Left kidney (tissue), 2 donors: ENCODE data around the gene PSEN1. TPM values are rescaled to one million over a fixed set of nuclear protein-coding genes. Genes with fewer than 3 reads are reported as not detected.

ENCODE experiments used
- DNase-seq: peaks from one replicate; pipeline ENCODE4 v3.0.0-alpha.2; 2013
- polyA plus RNA-seq: library from polyadenylated mRNA; unstranded; fragments of 120-200 nt; gene quantifications from one replicate; pipeline ENCODE4 v1.2.1, GENCODE V29; 2013; ENCODE audit not compliant: insufficient read length

The PSEN1 gene
- polyA plus RNA-seq, 1 donor, result 73.9 TPM

GRCh38 chr14:73216030-73216429 is 79.7 kb downstream of the PSEN1 start:
- no peak for DNase-seq

DNA sequence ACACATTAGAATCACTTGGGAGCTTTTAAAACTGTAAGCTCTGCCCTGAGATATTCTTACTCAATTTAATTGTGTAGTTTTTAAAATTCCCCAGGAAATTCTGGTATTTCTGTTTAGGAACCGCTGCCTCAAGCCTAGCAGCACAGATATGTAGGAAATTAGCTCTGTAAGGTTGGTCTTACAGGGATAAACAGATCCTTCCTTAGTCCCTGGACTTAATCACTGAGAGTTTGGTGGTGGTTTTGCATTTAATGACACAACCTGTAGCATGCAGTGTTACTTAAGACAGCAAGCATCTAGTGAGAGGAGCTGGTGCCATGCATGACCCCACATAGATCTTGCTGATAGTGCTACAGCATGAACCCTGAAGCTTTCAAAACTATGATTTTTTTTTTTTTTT is 81.1 kb downstream of the PSEN1 start:
- DNase-seq, result no peak

DNA sequence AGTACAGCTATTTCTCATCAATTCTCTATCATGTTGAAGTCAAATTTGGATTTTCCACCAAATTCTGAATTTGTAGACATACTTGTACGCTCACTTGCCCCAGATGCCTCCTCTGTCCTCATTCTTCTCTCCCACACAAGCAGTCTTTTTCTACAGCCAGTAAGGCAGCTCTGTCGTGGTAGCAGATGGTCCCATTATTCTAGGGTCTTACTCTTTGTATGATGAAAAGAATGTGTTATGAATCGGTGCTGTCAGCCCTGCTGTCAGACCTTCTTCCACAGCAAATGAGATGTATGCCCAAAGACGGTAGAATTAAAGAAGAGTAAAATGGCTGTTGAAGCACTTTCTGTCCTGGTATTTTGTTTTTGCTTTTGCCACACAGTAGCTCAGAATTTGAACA is 83.8 kb downstream of the PSEN1 start:
- no peak for DNase-seq

GRCh38 chr14:73220634-73221033 is 84.3 kb downstream of the PSEN1 start:
- no peak for DNase-seq

- no peak for DNase-seq
Observed at GRCh38 chr14:73221945-73222344, 85.6 kb downstream of the PSEN1 start.

- DNase-seq, result no peak
Observed at GRCh38 chr14:73223049-73223448, 86.7 kb downstream of the PSEN1 start.

GRCh38 chr14:73225496-73225895 is 89.2 kb downstream of the PSEN1 start:
- DNase-seq, result no peak

- DNase-seq, result no peak
Observed at GRCh38 chr14:73227812-73228781, 91.8 kb downstream of the PSEN1 start.

DNA sequence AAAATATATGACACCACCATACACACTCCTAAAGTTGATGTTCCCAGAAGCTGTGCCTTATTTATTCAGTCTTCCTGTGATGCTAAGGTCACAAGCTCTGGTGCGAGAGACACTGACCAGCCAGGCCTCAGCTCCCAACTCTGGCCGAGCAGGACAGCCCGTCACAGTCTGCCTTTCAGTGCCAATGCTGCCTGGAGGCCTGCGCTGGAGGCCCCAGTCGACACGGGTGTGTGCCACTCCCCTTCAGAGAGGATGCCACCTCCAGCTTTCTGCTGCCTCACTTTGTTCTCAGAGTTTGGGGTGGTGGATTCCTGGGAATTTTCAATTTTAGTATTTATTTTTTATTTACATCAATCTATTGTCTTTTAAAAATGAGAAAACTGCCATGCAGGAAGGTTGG is 93.7 kb downstream of the PSEN1 start:
- no peak for DNase-seq

DNA sequence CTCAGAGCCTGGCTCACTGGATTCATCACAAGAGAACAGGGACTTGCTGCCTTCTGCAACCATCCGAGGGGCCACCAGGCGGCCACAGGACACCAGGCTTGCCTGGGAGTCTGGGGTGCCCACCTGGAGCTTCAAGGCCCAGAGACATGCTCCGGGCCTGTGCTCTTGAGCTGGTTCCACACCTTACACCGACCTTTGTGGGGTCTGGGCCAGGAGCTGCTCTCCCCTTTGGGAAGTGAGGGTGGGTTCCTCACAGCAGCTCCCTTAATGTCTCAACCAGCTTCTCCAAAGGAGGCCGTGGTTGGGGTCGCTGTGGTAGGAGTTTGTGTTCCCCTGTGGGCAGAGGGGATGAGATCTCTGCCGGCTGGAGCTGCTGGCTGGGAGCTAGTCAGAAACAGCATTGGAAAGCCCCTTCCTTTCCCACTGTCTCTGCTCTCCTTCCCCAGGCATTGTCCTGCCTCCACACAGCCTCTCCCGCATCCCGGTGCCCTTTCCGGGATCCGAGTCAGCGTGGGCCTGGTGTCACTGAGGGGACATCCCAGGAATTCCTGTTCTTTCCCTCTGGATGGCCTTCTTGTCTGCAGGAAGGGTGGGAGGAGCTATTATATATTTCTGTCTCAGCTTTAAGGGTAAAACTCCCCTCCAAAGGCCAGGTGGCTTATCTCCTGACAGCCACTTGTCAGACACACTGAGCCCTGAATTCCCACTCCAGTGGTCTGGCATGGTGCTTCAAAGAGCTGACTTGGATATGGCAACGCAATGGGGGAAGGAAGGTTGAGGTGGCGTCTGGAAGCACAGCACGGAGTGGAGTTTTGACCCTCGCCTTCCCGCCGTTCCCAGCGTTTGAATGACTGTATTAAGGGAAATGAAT is 95.9 kb downstream of the PSEN1 start:
- DNase-seq, result no peak

DNA sequence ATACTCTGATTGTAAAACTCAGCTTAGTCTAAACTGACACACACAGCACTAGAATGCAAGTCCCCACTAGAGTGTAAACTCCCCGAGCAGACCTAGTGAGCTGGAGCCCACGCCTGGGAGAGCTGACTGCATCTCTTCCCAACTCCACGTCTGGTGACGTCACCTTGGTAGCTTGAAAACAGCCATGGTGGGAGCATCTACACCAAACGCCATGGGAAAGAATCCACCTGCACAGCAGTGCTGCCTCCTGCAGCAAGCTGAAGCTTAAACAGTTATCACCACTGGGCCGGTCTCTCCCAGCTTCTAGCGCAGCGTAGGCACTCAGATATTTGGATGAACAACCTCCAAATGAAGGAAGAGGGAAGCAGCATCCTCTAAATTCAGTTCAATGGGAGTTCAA is 96.7 kb downstream of the PSEN1 start:
- DNase-seq, result no peak

DNA sequence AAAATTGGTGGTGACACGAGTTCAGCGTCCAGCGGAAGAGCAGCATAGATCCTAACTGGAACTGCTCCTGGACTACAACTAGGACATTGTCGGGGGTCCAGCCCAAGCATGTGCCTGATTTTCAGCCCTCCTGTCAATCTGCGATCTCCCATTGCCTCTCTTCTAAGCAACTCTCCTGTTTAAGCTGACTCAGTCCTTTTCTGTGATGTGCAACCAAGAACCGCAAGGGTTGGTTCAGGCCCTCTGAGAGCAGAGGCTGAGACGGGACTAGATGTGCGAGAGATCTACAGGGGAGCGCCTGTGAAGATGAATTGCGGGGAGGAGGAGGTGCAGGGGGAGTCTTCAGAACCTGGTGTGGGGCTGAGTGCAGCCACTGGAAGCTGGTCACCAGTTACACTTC is 97.3 kb downstream of the PSEN1 start:
- no peak for DNase-seq

DNA sequence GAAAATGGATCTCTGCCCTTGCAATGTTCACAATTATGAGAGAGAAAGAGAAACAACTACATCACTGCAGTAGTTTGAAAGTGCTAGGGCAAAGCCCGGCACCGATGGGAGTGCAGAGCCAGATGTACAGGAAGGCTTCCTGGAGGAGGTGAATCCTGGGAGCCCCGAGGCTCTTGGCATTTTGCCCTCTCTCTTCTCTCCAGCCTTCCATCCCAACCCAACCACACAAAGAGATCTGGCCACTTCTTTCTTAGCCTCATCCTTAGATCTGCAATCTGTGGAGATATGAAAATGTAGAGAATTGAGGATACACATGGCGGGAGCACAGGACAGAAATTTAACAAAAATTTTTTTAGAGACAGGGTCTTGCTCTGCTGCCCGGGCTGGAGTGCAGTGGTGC is 97.7 kb downstream of the PSEN1 start:
- DNase-seq, result no peak

- no peak for DNase-seq
Observed at GRCh38 chr14:73234586-73235394, 98.5 kb downstream of the PSEN1 start.

DNA sequence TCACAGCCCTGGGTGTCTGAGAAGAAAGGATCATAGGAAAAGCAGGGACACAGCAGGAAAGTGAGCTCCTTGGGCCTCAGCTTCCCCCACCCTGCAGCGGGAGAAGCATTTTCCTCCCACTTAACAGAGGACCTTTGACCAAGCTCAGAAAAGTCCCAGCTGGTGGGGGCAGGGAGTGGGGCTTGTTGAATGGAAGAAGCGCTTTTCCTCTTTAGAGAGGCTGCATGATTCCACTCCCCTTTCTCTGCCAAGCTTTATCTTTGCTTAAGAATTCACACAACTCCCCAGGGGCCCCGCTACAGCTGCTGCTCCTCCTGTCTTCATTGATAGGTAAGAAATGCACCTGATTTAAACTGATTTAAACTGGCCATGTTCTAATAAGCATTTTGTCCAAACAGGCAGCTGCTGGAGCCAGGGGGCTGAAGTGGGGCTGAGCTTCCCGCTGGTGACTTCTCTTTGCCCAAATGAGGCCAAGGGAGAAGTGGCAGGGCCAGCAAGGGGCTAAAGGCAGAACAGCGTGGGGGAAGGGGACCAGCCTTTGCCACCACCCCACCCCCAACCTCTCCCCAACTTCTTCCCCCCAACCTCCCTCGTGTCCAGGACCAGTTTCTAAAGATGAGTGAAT is 99.3 kb downstream of the PSEN1 start:
- no peak for DNase-seq

DNA sequence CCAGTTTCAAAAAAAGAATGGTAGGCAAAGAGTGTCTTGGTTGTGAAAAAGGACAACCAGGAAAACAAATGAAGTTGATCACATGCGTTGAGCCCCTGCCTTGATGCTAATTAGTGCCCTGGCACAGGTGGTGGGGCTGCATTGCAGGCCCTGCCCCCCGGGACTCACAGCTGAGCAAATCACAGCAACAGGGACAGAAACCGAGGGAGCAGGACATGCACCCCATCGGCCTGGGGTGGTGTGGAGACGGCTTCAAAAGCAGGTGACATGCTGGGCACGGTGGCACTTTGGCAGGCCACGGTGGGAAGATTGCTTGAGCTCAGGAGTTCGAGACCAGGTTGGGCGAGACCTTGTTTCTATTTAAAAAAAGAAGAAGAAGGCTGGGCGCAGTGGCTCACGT is 99.8 kb downstream of the PSEN1 start:
- no peak for DNase-seq

DNA sequence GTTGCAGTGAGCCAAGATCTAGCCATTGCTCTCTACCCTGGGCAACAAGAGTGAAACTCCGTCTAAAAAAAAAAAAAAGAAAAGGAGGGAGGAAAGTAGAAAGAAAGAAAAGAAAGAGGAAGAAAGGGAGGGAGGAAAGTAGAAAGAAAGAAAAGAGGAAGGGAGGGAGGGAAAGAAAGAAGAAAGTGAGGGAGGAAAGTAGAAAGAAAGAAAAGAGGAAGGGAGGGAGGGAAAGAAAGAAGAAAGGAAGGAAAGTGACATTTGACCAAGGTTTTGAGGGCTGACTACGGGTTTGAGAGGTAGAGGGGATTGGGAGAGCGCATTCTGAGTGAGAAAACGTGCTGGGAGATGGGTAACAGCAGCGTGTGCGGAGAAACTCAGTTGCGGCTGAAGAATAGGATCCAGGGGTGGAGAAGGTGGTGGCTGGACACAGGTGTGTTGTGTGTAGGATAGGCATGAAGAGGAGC is 100.5 kb downstream of the PSEN1 start:
- DNase-seq, result no peak

- no peak for DNase-seq
Observed at GRCh38 chr14:73237219-73237785, 101.0 kb downstream of the PSEN1 start, which contains the start of gene PAPLN. TSS of gene PAPLN (plus strand) at chr14:73237506. CDS start at chr14:73239779, 2,273 bp downstream.

- no peak for DNase-seq
Observed at GRCh38 chr14:73237786-73238423, 101.6 kb downstream of the PSEN1 start.

GRCh38 chr14:73238424-73238852 is 102.1 kb downstream of the PSEN1 start:
- DNase-seq, result no peak

DNA sequence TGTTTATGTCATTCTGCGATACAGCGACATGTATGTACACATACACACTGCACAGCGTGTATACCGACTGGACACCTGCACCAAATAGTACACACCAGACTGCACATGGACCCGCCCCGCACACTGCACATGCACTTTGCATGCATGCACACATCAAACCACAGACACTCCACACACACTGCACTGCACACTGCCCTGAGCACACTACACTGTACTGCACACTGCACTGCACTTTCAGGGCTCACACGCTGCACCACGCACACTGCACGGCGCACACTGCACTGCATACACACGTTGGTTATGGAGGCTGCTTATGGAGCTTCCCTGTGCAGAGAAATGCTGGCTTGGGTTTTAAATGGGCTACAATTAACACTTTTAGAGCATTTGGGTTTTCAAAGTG is 102.6 kb downstream of the PSEN1 start:
- no peak for DNase-seq
